CD4-positive, alpha-beta T cell treated with Interleukin-12 subunit alpha and Interleukin-12 subunit beta, for 1 hour (primary cell): Measurements from ENCODE around the gene FUT3.

ENCODE experiments used
- DNase-seq: peaks from one replicate; pipeline ENCODE4 v3.0.0-alpha.2; 2020

FUT3 gene

GRCh38 chr19:5799247-5800241, 51.7 kb downstream of the FUT3 start:
- no peak for DNase-seq

- DNase-seq: no peak
These were observed 53.0 kb downstream of the FUT3 start for GRCh38 chr19:5798244-5798643.

GRCh38 chr19:5795382-5795919, 55.8 kb downstream of the FUT3 start:
- no peak for DNase-seq

GRCh38 chr19:5793188-5793587, 58.1 kb downstream of the FUT3 start:
- DNase-seq: no peak
